ENCODE data around the gene CBLC. TPM values are rescaled to one million over a fixed set of nuclear protein-coding genes. Genes with fewer than 3 reads are reported as not detected.
A peak's percentile ranks its signal among the peaks of the same experiment; 100 is the strongest.
"Not testable (repeated sequence)": the region's sequence is repeated elsewhere in the genome, so short reads cannot be mapped to it uniquely, and the experiment has no call there.

CBLC gene
- total RNA-seq, 1 donor from 2014 or later = not detected

GRCh38 chr19:44834399-44834798 lies 56.7 kb downstream of the CBLC start:
- intact Hi-C loops (cut with micrococcal nuclease); H3K27ac Mint-ChIP-seq; H3K9me3 Mint-ChIP-seq; DNase-seq (ENCODE audit: low spot score); H3K4me1 Mint-ChIP-seq (ENCODE audit: low read depth); H3K27me3 Mint-ChIP-seq (ENCODE audit: insufficient read depth); H3K36me3 Mint-ChIP-seq (ENCODE audit: low read depth); H3K4me3 Mint-ChIP-seq: not testable (repeated sequence)

- DNase-seq (ENCODE audit: low spot score) = no peak
- no peaks in the 10 kb centered on the region for H3K36me3 Mint-ChIP-seq (ENCODE audit: low read depth)
- H3K27ac Mint-ChIP-seq = no peak overlapping the region
- H3K9me3 Mint-ChIP-seq = no peaks in the 10 kb centered on the region
- no peaks in the 10 kb centered on the region for H3K27me3 Mint-ChIP-seq (ENCODE audit: insufficient read depth)
- H3K4me3 Mint-ChIP-seq = no peak overlapping the region
- H3K4me1 Mint-ChIP-seq (ENCODE audit: low read depth) = no peaks in the 10 kb centered on the region
- intact Hi-C loops (cut with micrococcal nuclease) = no loop called here
These were observed 61.6 kb downstream of the CBLC start for GRCh38 chr19:44839276-44839675.

- Mint-ChIP-seq H3K27me3 (ENCODE audit: insufficient read depth) (peaks cover 6% of the 10 kb centered on the region), H3K36me3 (ENCODE audit: low read depth) (no peaks in the 10 kb centered on the region), H3K4me3 (no peak overlapping the region), H3K27ac (no peak overlapping the region), H3K4me1 (ENCODE audit: low read depth) (peaks cover 11% of the 10 kb centered on the region), H3K9me3 (no peaks in the 10 kb centered on the region)
- intact Hi-C loops (cut with micrococcal nuclease) = no loop called here
- no peak for DNase-seq (ENCODE audit: low spot score)
These were observed 63.1 kb downstream of the CBLC start for GRCh38 chr19:44840811-44841210.

- intact Hi-C loops (cut with micrococcal nuclease) = no loop called here
- Mint-ChIP-seq H3K4me1 (ENCODE audit: low read depth) (peaks cover 12% of the 10 kb centered on the region), H3K9me3 (no peaks in the 10 kb centered on the region), H3K27ac (no peak overlapping the region), H3K4me3 (no peak overlapping the region), H3K27me3 (ENCODE audit: insufficient read depth) (peaks cover 6% of the 10 kb centered on the region), H3K36me3 (ENCODE audit: low read depth) (no peaks in the 10 kb centered on the region)
- DNase-seq (ENCODE audit: low spot score) = no peak
These were observed 63.5 kb downstream of the CBLC start for GRCh38 chr19:44841231-44841630.

- H3K27ac Mint-ChIP-seq = peak overlapping the region; percentile 55
- H3K9me3 Mint-ChIP-seq = no peaks in the 10 kb centered on the region
- no peak for DNase-seq (ENCODE audit: low spot score)
- peaks cover 34% of the 10 kb centered on the region for H3K27me3 Mint-ChIP-seq (ENCODE audit: insufficient read depth)
- intact Hi-C loops (cut with micrococcal nuclease) = loop anchor here (1.0 to 2.0 kb wide), 8 partner anchors 45 to 194 kb away; partner anchors contain the start of genes CLASRP and CLPTM1
- peak overlapping the region; percentile 83 for H3K4me3 Mint-ChIP-seq
- peaks cover 21% of the 10 kb centered on the region for H3K4me1 Mint-ChIP-seq (ENCODE audit: low read depth)
- H3K36me3 Mint-ChIP-seq (ENCODE audit: low read depth) = no peaks in the 10 kb centered on the region
These were observed 67.6 kb downstream of the CBLC start for GRCh38 chr19:44845286-44845611.

GRCh38 chr19:44845612-44846454 lies 68.1 kb downstream of the CBLC start, which contains the start of gene NECTIN2:
Gene NECTIN2 (plus strand): TSS chr19:44846297. CDS start chr19:44846526, 229 bp downstream.
- peak; percentile 73 for DNase-seq (ENCODE audit: low spot score)
- H3K27me3 Mint-ChIP-seq (ENCODE audit: insufficient read depth) = peaks cover 34% of the 10 kb centered on the region
- no peaks in the 10 kb centered on the region for H3K36me3 Mint-ChIP-seq (ENCODE audit: low read depth)
- intact Hi-C loops (cut with micrococcal nuclease) = loop anchor here (1.0 to 2.0 kb wide), 10 partner anchors 44 to 193 kb away; partner anchors contain the start of genes CLASRP and CLPTM1
- no peaks in the 10 kb centered on the region for H3K9me3 Mint-ChIP-seq
- peak within 1 kb of the TSS; percentile 55 for H3K27ac Mint-ChIP-seq
- peak within 1 kb of the TSS; percentile 83 for H3K4me3 Mint-ChIP-seq
- peaks cover 21% of the 10 kb centered on the region for H3K4me1 Mint-ChIP-seq (ENCODE audit: low read depth)

- Mint-ChIP-seq H3K4me1 (ENCODE audit: low read depth) (peaks cover 21% of the 10 kb centered on the region), H3K27me3 (ENCODE audit: insufficient read depth) (peaks cover 34% of the 10 kb centered on the region), H3K27ac (no peak overlapping the region), H3K4me3 (peak overlapping the region; percentile 68), H3K9me3 (no peaks in the 10 kb centered on the region), H3K36me3 (ENCODE audit: low read depth) (no peaks in the 10 kb centered on the region)
- intact Hi-C loops (cut with micrococcal nuclease) = loop anchor here (1.0 kb wide), 2 partner anchors 99 to 154 kb away; no protein-coding TSS in a partner anchor
- no peak for DNase-seq (ENCODE audit: low spot score)
These were observed 68.9 kb downstream of the CBLC start for GRCh38 chr19:44846455-44847143.

- Mint-ChIP-seq H3K9me3 (no peaks in the 10 kb centered on the region), H3K36me3 (ENCODE audit: low read depth) (no peaks in the 10 kb centered on the region), H3K27me3 (ENCODE audit: insufficient read depth) (peaks cover 37% of the 10 kb centered on the region), H3K4me3 (peak overlapping the region; percentile 68), H3K4me1 (ENCODE audit: low read depth) (peaks cover 21% of the 10 kb centered on the region), H3K27ac (peak overlapping the region; percentile 45)
- DNase-seq (ENCODE audit: low spot score) = no peak
- intact Hi-C loops (cut with micrococcal nuclease) = no loop called here
These were observed 69.7 kb downstream of the CBLC start for GRCh38 chr19:44847144-44848035.

- Mint-ChIP-seq H3K9me3 (no peaks in the 10 kb centered on the region), H3K4me1 (ENCODE audit: low read depth) (peaks cover 21% of the 10 kb centered on the region), H3K36me3 (ENCODE audit: low read depth) (no peaks in the 10 kb centered on the region), H3K27me3 (ENCODE audit: insufficient read depth) (peaks cover 40% of the 10 kb centered on the region), H3K27ac (no peak overlapping the region), H3K4me3 (peak overlapping the region; percentile 32)
- intact Hi-C loops (cut with micrococcal nuclease) = no loop called here
- no peak for DNase-seq (ENCODE audit: low spot score)
These were observed 70.5 kb downstream of the CBLC start for GRCh38 chr19:44848036-44848811.

GRCh38 chr19:44848812-44849447 lies 71.2 kb downstream of the CBLC start:
- H3K9me3 Mint-ChIP-seq = no peaks in the 10 kb centered on the region
- intact Hi-C loops (cut with micrococcal nuclease) = no loop called here
- no peak for DNase-seq (ENCODE audit: low spot score)
- no peak overlapping the region for H3K27ac Mint-ChIP-seq
- H3K27me3 Mint-ChIP-seq (ENCODE audit: insufficient read depth) = peaks cover 42% of the 10 kb centered on the region
- H3K4me1 Mint-ChIP-seq (ENCODE audit: low read depth) = peaks cover 21% of the 10 kb centered on the region
- H3K4me3 Mint-ChIP-seq = peak overlapping the region; percentile 32
- H3K36me3 Mint-ChIP-seq (ENCODE audit: low read depth) = no peaks in the 10 kb centered on the region

Data from activated T-helper 1 cell treated with anti-CD3 and anti-CD28 coated beads, Interleukin-12 subunit alpha, Interleukin-12 subunit beta, Interleukin-2, Interleukin-4 antibody, amounts not matched to agents 30 ng/mL and 10 ng/mL and 1 ng/mL, durations not matched to agents 14 hours and 24 hours and 36 hours (primary cell).